ENCODE measurements around the gene LHX5. TPM values are rescaled to one million over a fixed set of nuclear protein-coding genes. Genes with fewer than 3 reads are reported as not detected.
A peak's percentile ranks its signal among the peaks of the same experiment; 100 is the strongest.

The LHX5 gene
- total RNA-seq, 1 experiment from 2014 or later, result not detected

GRCh38 chr12:113472191-113473121 lies 785 bp upstream of the LHX5 start:
- no peak for DNase-seq (ENCODE audit: low spot score)
- Histone ChIP-seq H3K9me3 (ENCODE audit: low read depth, low read length, poor library complexity, severe bottlenecking) (no peaks in the 10 kb centered on the region), H3K27me3 (replicated peaks; ENCODE audit: insufficient read depth, low read depth, low read length, poor library complexity) (peaks cover 97% of the 10 kb centered on the region), H3K4me3 (ENCODE audit: low read depth, low read length, poor library complexity, severe bottlenecking) (no peak overlapping the region), H3K4me1 (ENCODE audit: insufficient read depth, low read length, poor library complexity, severe bottlenecking) (no peaks in the 10 kb centered on the region), H3K27ac (ENCODE audit: low read depth, low read length, poor library complexity, severe bottlenecking) (no peak overlapping the region), H3K36me3 (ENCODE audit: insufficient read depth, low read length, poor library complexity, severe bottlenecking) (no peaks in the 10 kb centered on the region)
- no TSS peak for BruUV-seq (replicated peaks)
- peak; percentile 64 for TF ChIP-seq EZH2 (IDR thresholded peaks at IDR 0.05; ENCODE audit: borderline replicate concordance, low read depth, low read length, poor library complexity, severe bottlenecking)
- TF ChIP-seq CTCF (conservative IDR thresholded peaks at IDR 0.05; ENCODE audit: low read depth, low read length), result no peak
- ChIA-PET CTCF (no interaction called here), POLR2A (ENCODE audit: low non-redundant PET) (interaction anchor here (0.6 kb wide), 1 partner anchor 728 kb away, joined by 3 read pairs; no protein-coding TSS in a partner anchor)
- intact Hi-C loops (cut with micrococcal nuclease; ENCODE audit: unreplicated experiment), result no loop called here

- H3K4me3 ChIP-seq (ENCODE audit: low read depth, low read length, poor library complexity, severe bottlenecking), result no peak overlapping the region
- no peak for TF ChIP-seq EZH2 (IDR thresholded peaks at IDR 0.05; ENCODE audit: borderline replicate concordance, low read depth, low read length, poor library complexity, severe bottlenecking)
- no peak for TF ChIP-seq CTCF (conservative IDR thresholded peaks at IDR 0.05; ENCODE audit: low read depth, low read length)
- H3K27ac ChIP-seq (ENCODE audit: low read depth, low read length, poor library complexity, severe bottlenecking), result no peak overlapping the region
- BruUV-seq (replicated peaks), result no TSS peak
- H3K9me3 ChIP-seq (ENCODE audit: low read depth, low read length, poor library complexity, severe bottlenecking), result no peaks in the 10 kb centered on the region
- H3K4me1 ChIP-seq (ENCODE audit: insufficient read depth, low read length, poor library complexity, severe bottlenecking), result no peaks in the 10 kb centered on the region
- H3K27me3 ChIP-seq (replicated peaks; ENCODE audit: insufficient read depth, low read depth, low read length, poor library complexity), result peaks cover 100% of the 10 kb centered on the region
- intact Hi-C loops (cut with micrococcal nuclease; ENCODE audit: unreplicated experiment), result no loop called here
- no peak for DNase-seq (ENCODE audit: low spot score)
- H3K36me3 ChIP-seq (ENCODE audit: insufficient read depth, low read length, poor library complexity, severe bottlenecking), result no peaks in the 10 kb centered on the region
- CTCF ChIA-PET, result no interaction called here
- POLR2A ChIA-PET (ENCODE audit: low non-redundant PET), result no interaction called here
These were observed 626 bp downstream of the LHX5 start for GRCh38 chr12:113470871-113471618.

GRCh38 chr12:113469949-113470743 lies 1.5 kb downstream of the LHX5 start:
- ChIA-PET CTCF (no interaction called here), POLR2A (ENCODE audit: low non-redundant PET) (no interaction called here)
- Histone ChIP-seq H3K4me3 (ENCODE audit: low read depth, low read length, poor library complexity, severe bottlenecking) (no peak overlapping the region), H3K9me3 (ENCODE audit: low read depth, low read length, poor library complexity, severe bottlenecking) (no peaks in the 10 kb centered on the region), H3K4me1 (ENCODE audit: insufficient read depth, low read length, poor library complexity, severe bottlenecking) (no peaks in the 10 kb centered on the region), H3K27ac (ENCODE audit: low read depth, low read length, poor library complexity, severe bottlenecking) (no peak overlapping the region), H3K36me3 (ENCODE audit: insufficient read depth, low read length, poor library complexity, severe bottlenecking) (no peaks in the 10 kb centered on the region), H3K27me3 (replicated peaks; ENCODE audit: insufficient read depth, low read depth, low read length, poor library complexity) (peaks cover 100% of the 10 kb centered on the region)
- no TSS peak for BruUV-seq (replicated peaks)
- DNase-seq (ENCODE audit: low spot score), result no peak
- intact Hi-C loops (cut with micrococcal nuclease; ENCODE audit: unreplicated experiment), result no loop called here
- peak; percentile 56 for TF ChIP-seq EZH2 (IDR thresholded peaks at IDR 0.05; ENCODE audit: borderline replicate concordance, low read depth, low read length, poor library complexity, severe bottlenecking)
- TF ChIP-seq CTCF (conservative IDR thresholded peaks at IDR 0.05; ENCODE audit: low read depth, low read length), result no peak
